Fibroblast of lung (primary cell): Measurements from ENCODE around the gene TMC6.

Experiments used
- EZH2 ChIP-seq: IDR thresholded peaks from 2 replicates; pipeline ENCODE4 v1.5.1; 2012; ENCODE audit warnings: low read length, control low read depth, mild to moderate bottlenecking; ENCODE audit errors: missing control alignments
- TF ChIP-seq, protein P1 (sequence below), 2 donors: IDR thresholded peaks in 1 of 2; conservative IDR thresholded peaks in 1 of 2; 1 replicate in 1 of 2; 2 replicates in 1 of 2; pipeline ENCODE4 v1.5.1; 2011 to 2012; ENCODE audit warnings: low read length in 2 of 2, control low read depth in 1 of 2, inconsistent platforms in 1 of 2, low read depth in 1 of 2, mild to moderate bottlenecking in 1 of 2

- TF ChIP-seq, protein P1, sequence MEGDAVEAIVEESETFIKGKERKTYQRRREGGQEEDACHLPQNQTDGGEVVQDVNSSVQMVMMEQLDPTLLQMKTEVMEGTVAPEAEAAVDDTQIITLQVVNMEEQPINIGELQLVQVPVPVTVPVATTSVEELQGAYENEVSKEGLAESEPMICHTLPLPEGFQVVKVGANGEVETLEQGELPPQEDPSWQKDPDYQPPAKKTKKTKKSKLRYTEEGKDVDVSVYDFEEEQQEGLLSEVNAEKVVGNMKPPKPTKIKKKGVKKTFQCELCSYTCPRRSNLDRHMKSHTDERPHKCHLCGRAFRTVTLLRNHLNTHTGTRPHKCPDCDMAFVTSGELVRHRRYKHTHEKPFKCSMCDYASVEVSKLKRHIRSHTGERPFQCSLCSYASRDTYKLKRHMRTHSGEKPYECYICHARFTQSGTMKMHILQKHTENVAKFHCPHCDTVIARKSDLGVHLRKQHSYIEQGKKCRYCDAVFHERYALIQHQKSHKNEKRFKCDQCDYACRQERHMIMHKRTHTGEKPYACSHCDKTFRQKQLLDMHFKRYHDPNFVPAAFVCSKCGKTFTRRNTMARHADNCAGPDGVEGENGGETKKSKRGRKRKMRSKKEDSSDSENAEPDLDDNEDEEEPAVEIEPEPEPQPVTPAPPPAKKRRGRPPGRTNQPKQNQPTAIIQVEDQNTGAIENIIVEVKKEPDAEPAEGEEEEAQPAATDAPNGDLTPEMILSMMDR (conservative IDR thresholded peaks at IDR 0.05 in 1 of 2, IDR thresholded peaks at IDR 0.05 in 1 of 2; ENCODE audit: low read depth in 1 of 2, low read length in 2 of 2), result no peak
- no peak for TF ChIP-seq EZH2
These were observed 38.8 kb downstream of the TMC6 start for GRCh38 chr17:78089576-78090281.
